DND-41 (cell line): ENCODE data around the gene PDE4B.

Experiments used
- EZH2 ChIP-seq: IDR thresholded peaks from 3 replicates; pipeline ENCODE4 v1.6.1; 2012; ENCODE audit warnings: borderline replicate concordance, low read depth, mild to moderate bottlenecking, moderate library complexity, low read length, inconsistent platforms; ENCODE audit not compliant: severe bottlenecking
- TF ChIP-seq, protein P1 (sequence below): IDR thresholded peaks from 2 replicates; pipeline ENCODE4 v1.5.1; 2012; ENCODE audit warnings: borderline replicate concordance, low read length, moderate library complexity, mild to moderate bottlenecking; ENCODE audit not compliant: poor library complexity, severe bottlenecking; ENCODE audit errors: extremely low read depth

DNA sequence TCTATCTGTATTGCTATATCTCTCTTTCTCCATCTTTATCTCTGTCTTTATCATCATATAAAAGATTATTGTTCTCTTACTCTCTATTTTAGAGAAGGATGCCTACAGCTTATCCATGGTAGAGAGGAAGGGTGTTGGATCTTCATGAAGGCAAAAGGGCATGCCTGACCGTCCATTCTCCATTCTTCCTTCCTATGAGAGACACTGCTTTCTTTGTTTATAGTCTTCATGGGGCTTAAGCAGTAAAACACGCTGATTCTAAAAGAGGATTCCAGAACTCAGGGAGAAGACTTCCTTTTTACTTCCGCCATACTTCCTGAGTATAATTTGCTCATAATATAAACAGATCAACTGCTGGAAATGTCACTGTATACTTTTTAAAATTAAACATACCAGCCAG is 44.0 kb downstream of the PDE4B start:
- TF ChIP-seq, protein P1, sequence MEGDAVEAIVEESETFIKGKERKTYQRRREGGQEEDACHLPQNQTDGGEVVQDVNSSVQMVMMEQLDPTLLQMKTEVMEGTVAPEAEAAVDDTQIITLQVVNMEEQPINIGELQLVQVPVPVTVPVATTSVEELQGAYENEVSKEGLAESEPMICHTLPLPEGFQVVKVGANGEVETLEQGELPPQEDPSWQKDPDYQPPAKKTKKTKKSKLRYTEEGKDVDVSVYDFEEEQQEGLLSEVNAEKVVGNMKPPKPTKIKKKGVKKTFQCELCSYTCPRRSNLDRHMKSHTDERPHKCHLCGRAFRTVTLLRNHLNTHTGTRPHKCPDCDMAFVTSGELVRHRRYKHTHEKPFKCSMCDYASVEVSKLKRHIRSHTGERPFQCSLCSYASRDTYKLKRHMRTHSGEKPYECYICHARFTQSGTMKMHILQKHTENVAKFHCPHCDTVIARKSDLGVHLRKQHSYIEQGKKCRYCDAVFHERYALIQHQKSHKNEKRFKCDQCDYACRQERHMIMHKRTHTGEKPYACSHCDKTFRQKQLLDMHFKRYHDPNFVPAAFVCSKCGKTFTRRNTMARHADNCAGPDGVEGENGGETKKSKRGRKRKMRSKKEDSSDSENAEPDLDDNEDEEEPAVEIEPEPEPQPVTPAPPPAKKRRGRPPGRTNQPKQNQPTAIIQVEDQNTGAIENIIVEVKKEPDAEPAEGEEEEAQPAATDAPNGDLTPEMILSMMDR, result no peak
- TF ChIP-seq EZH2, result no peak
